DND-41 (cell line): ENCODE measurements around the gene GPR107.

Experiments used
- ATAC-seq: fragments of 200-7000 bp; cut with Tn5 transposase; 3 replicates; pipeline ENCODE4 v1.9.1; 2021; ENCODE audit warnings: low read depth; ENCODE audit not compliant: insufficient read depth
- DNase-seq: peaks from one replicate; pipeline ENCODE4 v3.0.0-alpha.2; 2020
- H2AFZ ChIP-seq: 2 replicates; pipeline ENCODE4 v1.6.0; 2012; ENCODE audit warnings: low read depth, low read length
- H3K27ac ChIP-seq: 2 replicates; pipeline ENCODE4 v1.5.1; 2012; ENCODE audit warnings: low read length, inconsistent platforms
- H3K27me3 ChIP-seq: fragments of 200-600 bp; sonication (generic); 2 replicates; pipeline ENCODE4 v1.6.0; 2012; ENCODE audit warnings: low read length, mild to moderate bottlenecking, inconsistent platforms; ENCODE audit not compliant: insufficient read depth, poor library complexity
- H3K36me3 ChIP-seq: 2 replicates; pipeline ENCODE4 v1.5.1; 2012; ENCODE audit warnings: low read length, inconsistent platforms; ENCODE audit not compliant: insufficient read depth
- H3K4me1 ChIP-seq: 2 replicates; pipeline ENCODE4 v1.5.1; 2012; ENCODE audit warnings: mild to moderate bottlenecking, low read length; ENCODE audit not compliant: insufficient read depth
- H3K4me2 ChIP-seq: 2 replicates; pipeline ENCODE4 v1.6.0; 2012; ENCODE audit warnings: mild to moderate bottlenecking, moderate library complexity, low read length, inconsistent platforms; ENCODE audit not compliant: insufficient read depth
- H3K4me3 ChIP-seq, 2 experiments: fragments of 200-600 bp in 1 of 2; shearing (Covaris generic) in 1 of 2; 2 replicates each; pipeline ENCODE4 v1.5.1; 2012 to 2016; ENCODE audit warnings: inconsistent platforms in 2 of 2, low read length in 2 of 2, mild to moderate bottlenecking in 2 of 2, low read depth in 1 of 2, moderate library complexity in 1 of 2
- H3K79me2 ChIP-seq: 2 replicates; pipeline ENCODE4 v1.6.0; 2012; ENCODE audit warnings: low read length, inconsistent platforms; ENCODE audit not compliant: insufficient read depth
- H3K9ac ChIP-seq: 2 replicates; pipeline ENCODE4 v1.6.0; 2012; ENCODE audit warnings: low read depth, mild to moderate bottlenecking, inconsistent platforms, low read length, moderate library complexity
- H3K9me3 ChIP-seq: 2 replicates; pipeline ENCODE4 v1.5.1; 2012; ENCODE audit warnings: low read length, moderate library complexity, mild to moderate bottlenecking, inconsistent platforms; ENCODE audit not compliant: insufficient read depth, severe bottlenecking
- H4K20me1 ChIP-seq: 2 replicates; pipeline ENCODE4 v1.6.0; 2012; ENCODE audit warnings: low read length; ENCODE audit not compliant: insufficient read depth
- CTCF ChIP-seq: IDR thresholded peaks from 2 replicates; pipeline ENCODE4 v1.5.1; 2012; ENCODE audit warnings: borderline replicate concordance, low read length, moderate library complexity, mild to moderate bottlenecking; ENCODE audit not compliant: poor library complexity, severe bottlenecking; ENCODE audit errors: extremely low read depth
- EZH2 ChIP-seq: IDR thresholded peaks from 3 replicates; pipeline ENCODE4 v1.6.1; 2012; ENCODE audit warnings: borderline replicate concordance, low read depth, mild to moderate bottlenecking, moderate library complexity, low read length, inconsistent platforms; ENCODE audit not compliant: severe bottlenecking

GPR107 gene

GRCh38 chr9:130023994-130024596, 29.6 kb upstream of the GPR107 start:
- H2AFZ ChIP-seq: no peak overlapping the region
- H3K4me3 ChIP-seq: no peak overlapping the region
- H3K79me2 ChIP-seq: peaks cover 99% of the 10 kb centered on the region
- no peaks in the 10 kb centered on the region for H3K9me3 ChIP-seq
- H3K36me3 ChIP-seq: peaks cover 59% of the 10 kb centered on the region
- H3K4me1 ChIP-seq: peaks cover 8% of the 10 kb centered on the region
- TF ChIP-seq EZH2 (no peak), CTCF (no peak)
- no peaks in the 10 kb centered on the region for H3K27me3 ChIP-seq
- ATAC-seq (no peak), DNase-seq (no peak)
- no peak overlapping the region for H3K9ac ChIP-seq
- H3K4me2 ChIP-seq: no peak overlapping the region
- H4K20me1 ChIP-seq: peaks cover 87% of the 10 kb centered on the region
- H3K27ac ChIP-seq: no peak overlapping the region

GRCh38 chr9:130024597-130024994, 29.1 kb upstream of the GPR107 start:
- peaks cover 61% of the 10 kb centered on the region for H3K36me3 ChIP-seq
- H2AFZ ChIP-seq: no peak overlapping the region
- no peak overlapping the region for H3K4me3 ChIP-seq
- peaks cover 13% of the 10 kb centered on the region for H3K4me1 ChIP-seq
- TF ChIP-seq EZH2: no peak
- TF ChIP-seq CTCF: no peak
- no peak overlapping the region for H3K27ac ChIP-seq
- no peak overlapping the region for H3K4me2 ChIP-seq
- H3K9me3 ChIP-seq: no peaks in the 10 kb centered on the region
- no peak overlapping the region for H3K9ac ChIP-seq
- H3K27me3 ChIP-seq: no peaks in the 10 kb centered on the region
- ATAC-seq (no peak), DNase-seq (no peak)
- peaks cover 99% of the 10 kb centered on the region for H3K79me2 ChIP-seq
- H4K20me1 ChIP-seq: peaks cover 91% of the 10 kb centered on the region

GRCh38 chr9:130026583-130027340, 26.9 kb upstream of the GPR107 start:
- H3K9ac ChIP-seq: no peak overlapping the region
- TF ChIP-seq EZH2: no peak
- TF ChIP-seq CTCF: no peak
- no peak overlapping the region for H2AFZ ChIP-seq
- no peak overlapping the region for H3K27ac ChIP-seq
- H3K79me2 ChIP-seq: peaks cover 99% of the 10 kb centered on the region
- H4K20me1 ChIP-seq: peaks cover 91% of the 10 kb centered on the region
- no peaks in the 10 kb centered on the region for H3K9me3 ChIP-seq
- no peak overlapping the region for H3K4me2 ChIP-seq
- peaks cover 18% of the 10 kb centered on the region for H3K4me1 ChIP-seq
- no peak overlapping the region for H3K4me3 ChIP-seq
- no peak for ATAC-seq
- DNase-seq: no peak
- H3K27me3 ChIP-seq: no peaks in the 10 kb centered on the region
- peaks cover 53% of the 10 kb centered on the region for H3K36me3 ChIP-seq
